ENCODE measurements around the gene CNGB1.
"Not testable (repeated sequence)": the region's sequence is repeated elsewhere in the genome, so short reads cannot be mapped to it uniquely, and the experiment has no call there.

The CNGB1 gene

DNA sequence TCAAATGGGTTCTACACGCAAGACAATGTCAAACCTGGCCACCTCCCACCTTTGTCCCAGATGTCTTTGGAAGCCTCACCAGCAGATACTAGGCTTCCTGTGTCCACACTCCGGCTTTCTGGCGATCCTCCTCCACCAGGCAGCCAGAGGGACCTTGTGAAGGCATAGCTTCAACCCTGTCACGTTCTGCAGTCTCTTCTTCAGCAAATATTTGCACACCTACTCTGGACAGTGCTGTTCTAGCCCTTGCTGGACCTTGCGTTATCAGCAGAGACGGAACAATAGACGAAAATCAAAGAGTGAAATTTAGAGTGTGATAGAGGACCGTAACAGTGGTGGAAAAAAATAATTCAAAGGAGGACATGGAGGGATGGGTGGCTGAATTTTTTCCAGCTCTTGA lies 130.1 kb downstream of the CNGB1 start:
- no peaks in the 10 kb centered on the region for H3K9me3 ChIP-seq (ENCODE audit: severe bottlenecking)

DNA sequence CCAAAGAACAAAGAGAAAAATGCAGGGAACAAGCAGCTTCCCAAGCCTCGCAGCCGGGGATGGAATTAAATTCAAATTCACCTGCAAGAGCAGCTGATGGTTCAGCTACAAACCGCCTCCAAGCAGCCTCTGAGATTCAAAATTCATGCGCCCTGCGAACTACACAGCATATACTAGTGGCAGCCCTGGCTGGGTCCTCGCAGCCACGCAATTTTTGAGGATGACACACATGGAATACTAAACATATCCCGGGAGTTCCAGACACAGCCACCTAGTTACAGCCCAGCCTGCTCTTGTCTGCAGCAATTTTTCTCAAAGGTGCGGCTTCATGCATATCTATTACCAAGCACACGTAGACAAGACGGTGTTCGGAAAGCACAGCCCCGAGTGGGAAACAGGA lies 132.8 kb downstream of the CNGB1 start:
- H3K27ac ChIP-seq (ENCODE audit: poor library complexity, severe bottlenecking) = no peak overlapping the region
- no peak overlapping the region for H3K4me3 ChIP-seq (ENCODE audit: severe bottlenecking)
- no peaks in the 10 kb centered on the region for H3K27me3 ChIP-seq (ENCODE audit: insufficient read depth, poor library complexity, severe bottlenecking)
- DNase-seq (ENCODE audit: low spot score) (no peak), ATAC-seq (ENCODE audit: low read depth) (no peak)
- peaks cover 13% of the 10 kb centered on the region for H3K4me1 ChIP-seq (ENCODE audit: insufficient read depth, poor library complexity, severe bottlenecking)
- TF ChIP-seq, protein P1, sequence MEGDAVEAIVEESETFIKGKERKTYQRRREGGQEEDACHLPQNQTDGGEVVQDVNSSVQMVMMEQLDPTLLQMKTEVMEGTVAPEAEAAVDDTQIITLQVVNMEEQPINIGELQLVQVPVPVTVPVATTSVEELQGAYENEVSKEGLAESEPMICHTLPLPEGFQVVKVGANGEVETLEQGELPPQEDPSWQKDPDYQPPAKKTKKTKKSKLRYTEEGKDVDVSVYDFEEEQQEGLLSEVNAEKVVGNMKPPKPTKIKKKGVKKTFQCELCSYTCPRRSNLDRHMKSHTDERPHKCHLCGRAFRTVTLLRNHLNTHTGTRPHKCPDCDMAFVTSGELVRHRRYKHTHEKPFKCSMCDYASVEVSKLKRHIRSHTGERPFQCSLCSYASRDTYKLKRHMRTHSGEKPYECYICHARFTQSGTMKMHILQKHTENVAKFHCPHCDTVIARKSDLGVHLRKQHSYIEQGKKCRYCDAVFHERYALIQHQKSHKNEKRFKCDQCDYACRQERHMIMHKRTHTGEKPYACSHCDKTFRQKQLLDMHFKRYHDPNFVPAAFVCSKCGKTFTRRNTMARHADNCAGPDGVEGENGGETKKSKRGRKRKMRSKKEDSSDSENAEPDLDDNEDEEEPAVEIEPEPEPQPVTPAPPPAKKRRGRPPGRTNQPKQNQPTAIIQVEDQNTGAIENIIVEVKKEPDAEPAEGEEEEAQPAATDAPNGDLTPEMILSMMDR (IDR thresholded peaks at IDR 0.05; ENCODE audit: poor library complexity, severe bottlenecking) = no peak
- H3K9me3 ChIP-seq (ENCODE audit: severe bottlenecking) = no peaks in the 10 kb centered on the region
- H3K36me3 ChIP-seq (ENCODE audit: low read depth) = no peaks in the 10 kb centered on the region

More for the DNA sequence above, 130.1 kb downstream of the CNGB1 start:
- no peak overlapping the region for H3K4me3 ChIP-seq (ENCODE audit: severe bottlenecking)
- H3K27me3 ChIP-seq (ENCODE audit: insufficient read depth, poor library complexity, severe bottlenecking) = no peaks in the 10 kb centered on the region
- TF ChIP-seq, protein P1 (IDR thresholded peaks at IDR 0.05; ENCODE audit: poor library complexity, severe bottlenecking) = no peak
- DNase-seq (ENCODE audit: low spot score) (no peak), ATAC-seq (ENCODE audit: low read depth) (no peak)
- H3K27ac ChIP-seq (ENCODE audit: poor library complexity, severe bottlenecking) = no peak overlapping the region
- H3K36me3 ChIP-seq (ENCODE audit: low read depth) = no peaks in the 10 kb centered on the region
- peaks cover under 1% of the 10 kb centered on the region for H3K4me1 ChIP-seq (ENCODE audit: insufficient read depth, poor library complexity, severe bottlenecking)

DNA sequence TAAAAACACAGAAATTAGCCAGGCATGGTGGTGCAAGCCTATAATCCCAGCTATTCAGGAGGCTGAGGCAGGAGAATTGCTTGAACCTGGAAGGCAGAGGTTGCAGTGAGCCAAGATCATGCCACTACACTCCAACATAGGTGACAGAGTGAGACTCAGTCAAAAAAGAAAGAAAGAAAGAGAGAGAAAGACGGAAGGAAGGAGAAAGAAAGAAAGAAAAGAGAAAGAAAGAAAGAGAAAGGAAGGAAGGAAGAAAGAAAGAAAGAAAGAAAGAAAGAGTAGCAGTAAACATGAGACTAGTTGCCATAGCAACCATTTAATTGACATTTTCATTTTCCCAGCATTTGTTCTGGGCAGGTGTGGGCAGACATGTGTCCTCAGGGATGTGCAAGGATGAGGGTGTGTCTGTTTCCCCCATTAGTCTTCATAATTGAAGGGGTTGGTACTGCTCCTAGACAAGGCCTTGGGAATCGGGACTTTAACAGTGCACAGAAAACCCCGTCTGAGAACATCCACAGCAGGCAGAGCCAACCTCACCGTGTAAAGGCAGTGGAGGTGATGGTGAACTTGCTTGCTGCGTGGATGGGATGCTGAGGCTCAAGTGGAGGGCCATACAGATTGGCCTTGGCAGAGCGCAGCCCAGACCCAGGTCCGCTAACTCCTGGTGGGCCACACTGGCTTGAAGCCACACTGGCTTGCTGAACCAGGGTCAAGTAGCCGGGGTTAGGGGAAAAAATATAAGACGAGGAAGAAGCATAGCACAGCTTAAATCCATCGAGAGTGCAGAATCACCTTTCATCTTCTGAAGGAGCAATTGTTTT lies 133.4 kb downstream of the CNGB1 start:
- DNase-seq (ENCODE audit: low spot score) (no peak), ATAC-seq (ENCODE audit: low read depth) (no peak)
- TF ChIP-seq, protein P1 (IDR thresholded peaks at IDR 0.05; ENCODE audit: poor library complexity, severe bottlenecking) = no peak
- Histone ChIP-seq H3K4me3 (ENCODE audit: severe bottlenecking) (no peak overlapping the region), H3K36me3 (ENCODE audit: low read depth) (no peaks in the 10 kb centered on the region), H3K9me3 (ENCODE audit: severe bottlenecking) (no peaks in the 10 kb centered on the region), H3K27ac (ENCODE audit: poor library complexity, severe bottlenecking) (no peak overlapping the region), H3K4me1 (ENCODE audit: insufficient read depth, poor library complexity, severe bottlenecking) (peaks cover 13% of the 10 kb centered on the region), H3K27me3 (ENCODE audit: insufficient read depth, poor library complexity, severe bottlenecking) (no peaks in the 10 kb centered on the region)

DNA sequence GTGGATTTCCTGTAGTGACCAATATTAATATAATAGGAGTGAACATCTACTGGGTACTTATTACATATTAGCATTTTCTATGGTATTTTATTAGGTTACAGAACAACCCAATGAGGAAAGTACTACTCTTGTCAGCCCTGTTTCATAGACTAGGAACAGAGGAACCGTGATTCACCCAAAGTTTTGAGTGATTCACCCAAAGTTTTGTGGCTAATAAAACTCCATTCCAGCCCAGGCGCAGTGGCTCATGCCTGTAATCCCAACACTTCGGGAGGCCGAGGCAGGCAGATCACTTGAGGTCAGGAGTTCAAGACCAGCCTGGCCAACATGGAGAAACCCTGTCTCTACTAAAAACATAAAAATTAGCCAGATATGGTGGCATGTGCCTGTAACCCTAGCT lies 135.5 kb downstream of the CNGB1 start:
- Histone ChIP-seq H3K4me1 (ENCODE audit: insufficient read depth, poor library complexity, severe bottlenecking) (peaks cover 13% of the 10 kb centered on the region), H3K4me3 (ENCODE audit: severe bottlenecking) (peak overlapping the region; percentile 4), H3K27ac (ENCODE audit: poor library complexity, severe bottlenecking) (peak overlapping the region; percentile 75)
- H3K9me3 ChIP-seq (ENCODE audit: severe bottlenecking); H3K27me3 ChIP-seq (ENCODE audit: insufficient read depth, poor library complexity, severe bottlenecking); H3K36me3 ChIP-seq (ENCODE audit: low read depth); DNase-seq (ENCODE audit: low spot score): not testable (repeated sequence)
- peak; percentile 86 for ATAC-seq (ENCODE audit: low read depth)

DNA sequence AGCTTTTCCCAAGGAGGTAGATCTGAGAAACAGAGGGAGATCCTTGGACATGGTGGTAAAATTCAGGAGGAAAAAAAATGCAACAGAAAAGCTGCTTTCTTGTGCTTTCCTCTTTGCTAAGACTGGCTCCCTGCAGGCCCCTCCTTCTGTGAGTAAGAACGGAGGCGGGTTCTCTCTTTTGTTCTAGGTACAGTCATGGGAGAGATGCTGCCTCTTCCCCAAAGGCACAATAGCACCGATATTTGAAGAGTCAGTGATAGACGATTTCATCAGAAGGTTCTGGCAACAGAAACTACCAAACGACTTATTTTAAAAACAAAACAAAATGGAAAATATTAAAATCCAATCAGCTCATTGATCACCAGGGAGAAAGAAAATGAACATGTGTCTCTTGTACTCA lies 136.0 kb downstream of the CNGB1 start:
- Histone ChIP-seq H3K36me3 (ENCODE audit: low read depth) (no peaks in the 10 kb centered on the region), H3K27me3 (ENCODE audit: insufficient read depth, poor library complexity, severe bottlenecking) (no peaks in the 10 kb centered on the region), H3K27ac (ENCODE audit: poor library complexity, severe bottlenecking) (peak overlapping the region; percentile 75), H3K9me3 (ENCODE audit: severe bottlenecking) (no peaks in the 10 kb centered on the region), H3K4me1 (ENCODE audit: insufficient read depth, poor library complexity, severe bottlenecking) (peaks cover 13% of the 10 kb centered on the region), H3K4me3 (ENCODE audit: severe bottlenecking) (peak overlapping the region; percentile 4)
- DNase-seq (ENCODE audit: low spot score) = no peak
- peak; percentile 96 for ATAC-seq (ENCODE audit: low read depth)
- TF ChIP-seq, protein P1 (IDR thresholded peaks at IDR 0.05; ENCODE audit: poor library complexity, severe bottlenecking) = no peak
